ENCODE results near the gene WNT3A. TPM values are rescaled to one million over a fixed set of nuclear protein-coding genes. Genes with fewer than 3 reads are reported as not detected.
"Not testable (repeated sequence)": the region's sequence is repeated elsewhere in the genome, so short reads cannot be mapped to it uniquely, and the experiment has no call there.

The WNT3A gene, protein sequence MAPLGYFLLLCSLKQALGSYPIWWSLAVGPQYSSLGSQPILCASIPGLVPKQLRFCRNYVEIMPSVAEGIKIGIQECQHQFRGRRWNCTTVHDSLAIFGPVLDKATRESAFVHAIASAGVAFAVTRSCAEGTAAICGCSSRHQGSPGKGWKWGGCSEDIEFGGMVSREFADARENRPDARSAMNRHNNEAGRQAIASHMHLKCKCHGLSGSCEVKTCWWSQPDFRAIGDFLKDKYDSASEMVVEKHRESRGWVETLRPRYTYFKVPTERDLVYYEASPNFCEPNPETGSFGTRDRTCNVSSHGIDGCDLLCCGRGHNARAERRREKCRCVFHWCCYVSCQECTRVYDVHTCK
- total RNA-seq, result not detected

DNA sequence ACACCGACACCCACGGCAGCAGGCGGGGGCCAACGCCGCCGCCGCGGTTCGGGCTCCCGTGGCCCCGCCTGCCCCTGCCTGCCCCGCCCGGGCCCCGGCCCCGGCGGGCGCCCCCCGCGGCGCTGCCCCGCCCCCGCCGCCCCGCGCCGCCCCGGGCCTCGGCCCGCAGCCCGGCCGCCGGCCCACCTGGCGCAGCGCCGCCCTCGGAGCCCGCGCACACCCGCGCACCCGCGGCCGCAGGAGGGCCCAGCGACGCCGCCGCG is at the start of gene WNT3A:
Gene WNT3A (plus strand): TSS at position 213 of the 263 bp plus-strand sequence. CDS start 131 bp downstream, outside the sequence.
- no peak for DNase-seq

- DNase-seq, result no peak
These were observed 48.0 kb upstream of the WNT3A start for GRCh38 chr1:227958617-227959324.

- no peak for DNase-seq
These were observed 47.4 kb upstream of the WNT3A start for GRCh38 chr1:227959325-227959860.

- no peak for DNase-seq
These were observed 44.9 kb upstream of the WNT3A start for GRCh38 chr1:227961651-227962466.

DNA sequence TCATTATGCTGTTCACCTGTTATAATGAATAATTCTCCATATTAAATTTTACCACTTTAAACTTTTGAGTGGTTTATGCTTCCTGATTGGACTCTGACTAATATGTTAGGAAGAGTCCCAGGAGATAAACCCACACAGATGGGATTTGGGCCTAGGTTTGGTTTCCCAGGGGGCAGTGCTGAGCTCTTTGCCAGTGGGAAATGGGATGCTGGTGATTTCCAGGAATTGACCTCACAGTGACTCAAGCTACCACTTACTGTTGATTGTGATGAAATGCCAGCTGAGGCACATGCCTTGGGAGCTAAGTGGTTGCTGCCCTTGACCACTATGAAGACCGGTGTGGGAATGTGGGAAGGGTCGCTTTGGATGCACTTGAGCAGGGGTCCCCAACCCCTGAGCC is 40.1 kb upstream of the WNT3A start:
- not testable (repeated sequence) for DNase-seq

DNA sequence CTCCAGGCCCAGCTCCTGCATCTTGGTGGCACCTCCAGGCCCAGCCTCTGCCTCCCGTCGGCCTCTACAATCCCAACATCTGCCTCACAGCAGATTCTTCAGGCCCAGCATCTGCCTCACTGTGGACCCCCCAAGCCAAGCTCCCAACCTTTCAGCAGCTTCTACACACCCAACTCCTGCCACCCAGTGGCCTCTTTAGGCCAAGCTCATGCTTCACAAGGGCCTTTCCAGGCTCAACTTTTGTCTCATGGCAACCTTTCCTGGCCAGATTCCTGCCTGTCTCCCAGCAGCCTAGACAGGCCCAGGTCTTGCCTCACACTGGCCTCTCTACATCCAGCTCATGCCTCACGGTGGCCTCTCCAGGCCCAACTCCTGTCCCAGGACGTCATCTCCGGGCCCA is 39.0 kb upstream of the WNT3A start:
- DNase-seq, result not testable (repeated sequence)

- not testable (repeated sequence) for DNase-seq
These were observed 36.5 kb upstream of the WNT3A start for GRCh38 chr1:227970076-227970995.

- DNase-seq, result not testable (repeated sequence)
These were observed 35.6 kb upstream of the WNT3A start for GRCh38 chr1:227971216-227971615.

- not testable (repeated sequence) for DNase-seq
These were observed 35.0 kb upstream of the WNT3A start for GRCh38 chr1:227971643-227972282.

GRCh38 chr1:227972283-227972679 is 34.5 kb upstream of the WNT3A start:
- DNase-seq, result not testable (repeated sequence)

DNA sequence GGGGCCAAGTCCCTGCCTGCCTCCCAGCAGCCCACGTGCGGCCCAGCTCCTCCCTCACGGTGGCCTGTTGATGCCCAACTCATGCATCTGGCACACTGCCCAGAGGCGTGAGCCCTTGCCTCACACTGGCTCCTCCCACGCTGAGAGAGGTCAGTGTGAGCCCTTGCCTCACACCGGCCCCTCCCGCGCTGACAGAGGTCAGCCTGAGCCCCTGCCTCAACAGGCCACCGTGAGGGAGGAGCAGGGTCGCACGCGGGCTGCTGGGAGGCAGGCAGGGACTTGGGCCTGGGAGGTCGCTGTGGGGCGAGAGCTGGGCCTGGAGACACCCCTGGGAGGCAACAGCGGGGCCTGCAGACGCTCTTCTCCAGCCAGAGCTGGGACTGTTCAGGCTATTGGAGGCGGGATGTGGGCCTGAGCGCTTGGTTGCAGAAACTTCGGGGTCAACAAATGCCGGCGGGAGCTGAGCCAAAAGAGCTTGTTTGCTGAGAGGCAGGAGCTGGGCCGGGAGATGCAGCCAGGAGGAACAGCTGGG is 33.9 kb upstream of the WNT3A start:
- not testable (repeated sequence) for DNase-seq

GRCh38 chr1:227973724-227974288 is 33.0 kb upstream of the WNT3A start:
- DNase-seq, result not testable (repeated sequence)

GRCh38 chr1:227975583-227976283 is 31.1 kb upstream of the WNT3A start:
- DNase-seq, result not testable (repeated sequence)

- DNase-seq, result no peak
These were observed 19.6 kb upstream of the WNT3A start for GRCh38 chr1:227987181-227987580.

GRCh38 chr1:227994632-227995300 is 12.0 kb upstream of the WNT3A start:
- no peak for DNase-seq

DNA sequence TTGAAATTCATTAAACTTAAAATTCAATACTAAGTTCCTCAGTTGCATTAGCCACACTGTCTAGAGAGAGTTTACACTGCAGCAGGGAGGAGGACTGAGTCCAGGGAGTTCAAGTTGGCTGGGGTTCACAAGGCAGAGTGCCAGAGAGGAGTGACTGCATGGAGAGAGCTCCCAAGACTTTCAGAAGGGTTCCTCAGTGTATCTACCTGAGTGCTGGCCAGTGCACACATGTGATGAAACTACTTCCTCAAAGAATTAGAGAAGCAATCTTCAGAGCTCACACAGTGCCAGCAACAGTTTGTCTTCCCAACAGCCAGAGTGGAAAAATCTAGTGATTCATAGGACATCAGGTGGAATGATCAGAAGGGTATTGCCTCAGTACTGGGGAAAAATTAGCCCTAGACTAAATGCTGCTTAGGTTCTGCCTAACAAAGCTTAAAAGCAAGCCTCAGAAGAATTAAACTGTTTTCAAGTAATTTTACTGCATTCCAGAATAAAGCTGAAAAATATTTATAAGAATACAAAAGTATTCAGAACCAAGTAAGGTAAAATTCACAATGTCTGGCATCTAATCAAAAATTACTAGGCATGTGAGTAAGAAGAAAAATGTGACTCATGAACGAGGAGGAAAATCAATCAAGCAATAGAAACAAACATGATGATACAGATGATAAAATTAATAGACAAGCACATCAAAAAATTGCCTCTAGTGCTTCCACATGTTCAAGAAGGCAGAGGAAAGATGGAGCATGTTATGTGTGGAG is 10.4 kb upstream of the WNT3A start:
- no peak for DNase-seq

DNA sequence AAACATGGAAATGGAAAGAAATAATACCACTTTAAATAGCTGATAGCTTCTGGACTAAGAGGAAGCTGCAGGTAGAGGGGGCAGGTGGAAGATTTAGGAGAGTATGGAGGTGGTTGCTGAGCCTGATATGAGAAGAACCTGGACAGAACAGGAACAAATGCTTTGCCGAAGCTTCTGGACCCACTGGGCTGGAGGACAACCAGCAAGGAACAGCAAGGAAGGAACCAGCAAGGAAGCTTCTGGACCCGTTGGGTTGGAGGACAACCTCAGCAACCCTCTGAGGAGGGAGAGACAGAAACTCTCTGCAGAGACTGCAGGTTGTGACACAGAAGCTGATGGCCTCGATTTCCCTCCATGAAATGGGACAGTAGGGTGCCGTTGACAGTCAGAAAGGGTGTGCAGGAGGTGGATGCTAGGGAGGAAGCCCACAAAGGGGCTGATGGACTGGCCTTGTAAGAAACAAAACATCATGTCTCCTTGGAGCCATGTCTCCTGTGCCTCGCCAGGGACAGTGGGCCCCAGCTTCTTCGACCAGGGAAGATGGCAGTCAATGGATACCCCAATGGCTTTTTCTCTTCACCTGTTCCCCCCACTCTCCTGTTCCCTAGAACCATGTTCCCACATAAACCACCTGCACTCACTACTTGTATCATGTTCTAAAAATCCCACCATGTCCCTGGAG is 8.3 kb upstream of the WNT3A start:
- no peak for DNase-seq
